Stimulated activated naive B cell treated with anti-CD40 and anti-IgM and Interleukin-4, amounts not matched to agents 10 μg/mL and 1 μg/mL and 100 μg/mL, for 72 hours (primary cell): ENCODE data around the gene GRHL3.
A peak's percentile ranks its signal among the peaks of the same experiment; 100 is the strongest.

Source experiments
- ATAC-seq, 2 donors: fragments of 150-1000 bp; cut with Tn5 transposase; replicated peaks; 2 replicates each; pipeline ENCODE4 v1.10.0; 2021; ENCODE audit warnings: moderate library complexity in 1 of 2
- DNase-seq: peaks from one replicate; pipeline ENCODE4 v3.0.0; 2021
- H3K27ac Mint-ChIP-seq: one replicate; pipeline ENCODE4 v1.8.0; 2022; ENCODE audit warnings: mild to moderate bottlenecking, mixed read lengths
- H3K27me3 Mint-ChIP-seq, 2 donors: one replicate each; pipeline ENCODE4 v1.8.0; 2022; ENCODE audit warnings: mixed read lengths in 2 of 2
- H3K36me3 Mint-ChIP-seq, 2 donors: one replicate each; pipeline ENCODE4 v1.8.0; 2022; ENCODE audit warnings: mixed read lengths in 2 of 2, mild to moderate bottlenecking in 1 of 2
- H3K4me1 Mint-ChIP-seq, 2 donors: one replicate each; pipeline ENCODE4 v1.8.0; 2022; ENCODE audit warnings: mixed read lengths in 2 of 2, mild to moderate bottlenecking in 1 of 2
- H3K4me3 Mint-ChIP-seq, 2 donors: one replicate each; pipeline ENCODE4 v1.8.0; 2022; ENCODE audit warnings: mild to moderate bottlenecking in 2 of 2, mixed read lengths in 2 of 2, moderate library complexity in 1 of 2
- H3K9me3 Mint-ChIP-seq, 2 donors: one replicate each; pipeline ENCODE4 v1.8.0; 2022; ENCODE audit warnings: mixed read lengths in 2 of 2, mild to moderate bottlenecking in 1 of 2

The GRHL3 gene

GRCh38 chr1:24298606-24299005, 20.6 kb upstream of the GRHL3 start:
- DNase-seq (no peak), ATAC-seq (no peak)
- no peaks in the 10 kb centered on the region for H3K9me3 Mint-ChIP-seq
- H3K4me1 Mint-ChIP-seq = no peaks in the 10 kb centered on the region
- peaks cover 7 to 55% of the 10 kb centered on the region in 2 donors for H3K27me3 Mint-ChIP-seq
- no peak overlapping the region for H3K4me3 Mint-ChIP-seq
- no peak overlapping the region for H3K27ac Mint-ChIP-seq
- no peaks in the 10 kb centered on the region for H3K36me3 Mint-ChIP-seq

DNA sequence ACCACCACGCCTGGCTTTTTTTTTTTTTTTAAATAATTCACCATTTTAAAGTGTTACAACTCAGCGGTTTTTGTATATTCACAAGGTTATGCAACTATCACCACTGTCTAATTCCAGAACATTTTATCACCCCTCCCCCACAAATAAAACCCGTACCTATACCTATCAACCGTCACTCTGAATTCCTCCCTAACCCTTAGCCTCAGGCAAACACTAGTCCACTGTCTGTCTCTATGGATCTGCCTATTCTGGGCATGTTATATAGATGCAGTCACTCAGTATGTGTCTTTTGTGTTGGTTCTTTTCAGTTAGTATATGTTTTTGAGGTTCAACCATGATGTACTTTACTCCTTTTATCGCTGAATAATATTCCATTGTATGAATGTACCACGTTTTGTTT, 19.3 kb upstream of the GRHL3 start:
- ATAC-seq (no peak), DNase-seq (no peak)
- H3K27me3 Mint-ChIP-seq = peaks cover 12 to 45% of the 10 kb centered on the region in 2 donors
- H3K4me1 Mint-ChIP-seq = no peaks in the 10 kb centered on the region
- H3K4me3 Mint-ChIP-seq = no peak overlapping the region
- no peaks in the 10 kb centered on the region for H3K9me3 Mint-ChIP-seq
- H3K36me3 Mint-ChIP-seq = no peaks in the 10 kb centered on the region
- H3K27ac Mint-ChIP-seq = no peak overlapping the region

DNA sequence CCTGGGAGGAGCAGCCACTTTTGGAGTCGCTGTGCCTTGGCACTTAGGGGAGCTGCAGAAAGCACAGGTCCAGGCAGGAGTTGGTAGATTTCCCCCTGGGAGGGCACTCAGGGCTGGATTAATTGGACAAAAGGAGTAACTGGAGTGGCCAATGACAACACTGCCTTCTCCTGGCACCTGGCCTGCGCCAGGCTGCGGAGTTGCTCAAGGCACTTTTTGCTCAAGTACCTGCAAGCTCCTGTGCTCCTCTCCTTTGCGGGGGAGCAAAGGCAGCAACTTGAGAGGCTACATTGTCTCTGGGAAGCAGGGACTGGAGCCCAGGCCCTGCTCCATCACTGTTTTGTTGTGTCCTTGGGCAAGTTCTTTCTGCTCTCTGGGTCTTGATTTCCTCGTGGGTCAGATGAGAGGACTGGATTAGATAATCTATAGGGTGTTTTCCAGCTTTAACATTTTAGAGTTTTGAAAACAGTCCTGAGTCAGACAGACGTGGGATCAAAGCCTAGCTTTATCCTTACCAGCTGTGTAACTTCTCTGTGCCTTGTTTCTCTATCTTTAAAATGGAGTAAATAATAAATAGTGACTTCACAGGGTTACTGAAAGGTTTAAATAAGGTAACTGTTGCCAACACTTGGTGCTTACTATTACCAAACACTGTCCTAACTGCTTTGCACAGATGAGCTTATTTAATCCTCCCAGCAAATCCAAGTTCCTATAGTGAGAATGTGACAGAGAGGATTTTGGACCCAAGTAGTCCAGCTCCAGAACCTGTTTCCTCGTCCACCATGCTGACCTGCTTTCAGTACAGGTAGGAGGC, 18.0 kb upstream of the GRHL3 start:
- no peaks in the 10 kb centered on the region for H3K9me3 Mint-ChIP-seq
- H3K27ac Mint-ChIP-seq = no peak overlapping the region
- peaks cover 20 to 43% of the 10 kb centered on the region in 2 donors for H3K27me3 Mint-ChIP-seq
- H3K36me3 Mint-ChIP-seq = no peaks in the 10 kb centered on the region
- no peaks in the 10 kb centered on the region for H3K4me1 Mint-ChIP-seq
- ATAC-seq (no peak), DNase-seq (no peak)
- H3K4me3 Mint-ChIP-seq = no peak overlapping the region

GRCh38 chr1:24301785-24302175, 17.4 kb upstream of the GRHL3 start:
- ATAC-seq = no peak
- H3K4me3 Mint-ChIP-seq = no peak overlapping the region
- no peaks in the 10 kb centered on the region for H3K36me3 Mint-ChIP-seq
- DNase-seq = no peak
- H3K27ac Mint-ChIP-seq = no peak overlapping the region
- no peaks in the 10 kb centered on the region for H3K4me1 Mint-ChIP-seq
- peaks cover 23 to 47% of the 10 kb centered on the region in 2 donors for H3K27me3 Mint-ChIP-seq
- H3K9me3 Mint-ChIP-seq = no peaks in the 10 kb centered on the region

- H3K36me3 Mint-ChIP-seq = no peaks in the 10 kb centered on the region
- H3K27ac Mint-ChIP-seq = no peak overlapping the region
- H3K4me3 Mint-ChIP-seq = no peak overlapping the region
- no peaks in the 10 kb centered on the region for H3K9me3 Mint-ChIP-seq
- DNase-seq = no peak
- no peak for ATAC-seq
- no peaks in the 10 kb centered on the region for H3K4me1 Mint-ChIP-seq
- peaks cover 27 to 52% of the 10 kb centered on the region in 2 donors for H3K27me3 Mint-ChIP-seq
Measured at GRCh38 chr1:24302209-24302611, 16.9 kb upstream of the GRHL3 start.

GRCh38 chr1:24303600-24303999, 15.6 kb upstream of the GRHL3 start:
- no peaks in the 10 kb centered on the region for H3K4me1 Mint-ChIP-seq
- no peak overlapping the region for H3K4me3 Mint-ChIP-seq
- H3K27me3 Mint-ChIP-seq = peaks cover 31 to 49% of the 10 kb centered on the region in 2 donors
- no peaks in the 10 kb centered on the region for H3K36me3 Mint-ChIP-seq
- no peaks in the 10 kb centered on the region for H3K9me3 Mint-ChIP-seq
- ATAC-seq = no peak
- no peak for DNase-seq
- H3K27ac Mint-ChIP-seq = no peak overlapping the region

GRCh38 chr1:24304763-24305162, 14.4 kb upstream of the GRHL3 start:
- H3K4me3 Mint-ChIP-seq = no peak overlapping the region
- H3K27me3 Mint-ChIP-seq = peaks cover 31 to 45% of the 10 kb centered on the region in 2 donors
- H3K27ac Mint-ChIP-seq = no peak overlapping the region
- H3K4me1 Mint-ChIP-seq = no peaks in the 10 kb centered on the region
- ATAC-seq (no peak), DNase-seq (no peak)
- no peaks in the 10 kb centered on the region for H3K9me3 Mint-ChIP-seq
- no peaks in the 10 kb centered on the region for H3K36me3 Mint-ChIP-seq

GRCh38 chr1:24308365-24309015, 10.7 kb upstream of the GRHL3 start:
- Mint-ChIP-seq H3K27ac (no peak overlapping the region), H3K27me3 (peaks cover 25 to 46% of the 10 kb centered on the region in 2 donors), H3K36me3 (no peaks in the 10 kb centered on the region), H3K4me3 (no peak overlapping the region), H3K4me1 (no peaks in the 10 kb centered on the region), H3K9me3 (no peaks in the 10 kb centered on the region)
- DNase-seq = no peak
- ATAC-seq = no peak

- Mint-ChIP-seq H3K9me3 (no peaks in the 10 kb centered on the region), H3K27me3 (peaks cover 24 to 46% of the 10 kb centered on the region in 2 donors), H3K4me1 (no peaks in the 10 kb centered on the region), H3K4me3 (no peak overlapping the region), H3K36me3 (no peaks in the 10 kb centered on the region), H3K27ac (no peak overlapping the region)
- no peak for ATAC-seq
- no peak for DNase-seq
Measured at GRCh38 chr1:24309762-24310485, 9.2 kb upstream of the GRHL3 start.

DNA sequence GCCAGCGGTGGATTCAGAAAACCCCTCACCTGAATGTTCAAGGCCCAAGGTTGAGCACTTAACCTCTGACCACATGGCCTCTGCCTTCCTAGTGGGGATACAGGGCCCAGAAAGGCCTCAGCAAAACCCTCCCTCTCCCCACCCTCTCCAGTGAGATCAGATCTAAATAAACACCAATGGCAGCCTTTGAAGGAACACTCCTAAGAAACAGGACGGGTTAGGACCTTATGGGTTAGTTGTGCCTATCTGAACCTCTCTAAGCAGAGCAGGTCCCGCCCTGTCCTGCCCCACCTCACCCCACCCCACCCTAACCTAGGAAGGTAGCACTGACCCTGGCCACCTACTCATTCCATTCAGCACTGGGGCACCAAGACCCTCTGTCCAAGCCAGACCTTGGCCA, 7.9 kb upstream of the GRHL3 start:
- DNase-seq = no peak
- no peak overlapping the region for H3K27ac Mint-ChIP-seq
- no peaks in the 10 kb centered on the region for H3K4me1 Mint-ChIP-seq
- no peak for ATAC-seq
- H3K4me3 Mint-ChIP-seq = no peak overlapping the region
- H3K36me3 Mint-ChIP-seq = no peaks in the 10 kb centered on the region
- H3K27me3 Mint-ChIP-seq = peaks cover 19 to 50% of the 10 kb centered on the region in 2 donors
- no peaks in the 10 kb centered on the region for H3K9me3 Mint-ChIP-seq

DNA sequence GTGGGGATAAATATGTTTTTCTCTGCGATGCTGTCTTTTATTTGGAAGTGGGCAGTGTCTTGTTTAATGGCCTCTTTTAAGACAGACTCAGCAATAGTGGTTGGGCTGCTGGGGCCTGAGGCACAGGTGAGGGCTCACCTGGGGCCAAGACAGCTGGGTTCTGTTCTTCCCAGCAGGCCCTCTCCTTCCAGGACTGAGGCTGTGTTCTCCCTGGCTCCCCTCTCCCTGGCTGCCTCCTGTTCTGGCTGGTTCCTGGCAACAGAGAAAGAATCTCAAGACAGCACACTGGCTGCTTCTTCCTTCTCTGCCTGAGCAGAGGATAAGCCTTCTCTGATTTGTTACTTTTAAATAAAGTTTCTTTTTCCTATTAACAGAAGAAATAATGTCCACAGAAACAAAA, 7.4 kb upstream of the GRHL3 start:
- DNase-seq (no peak), ATAC-seq (no peak)
- no peaks in the 10 kb centered on the region for H3K36me3 Mint-ChIP-seq
- peaks cover 0 to 4% of the 10 kb centered on the region in 2 donors for H3K4me1 Mint-ChIP-seq
- no peak overlapping the region for H3K27ac Mint-ChIP-seq
- H3K9me3 Mint-ChIP-seq = no peaks in the 10 kb centered on the region
- H3K4me3 Mint-ChIP-seq = no peak overlapping the region
- H3K27me3 Mint-ChIP-seq = peaks cover 21 to 51% of the 10 kb centered on the region in 2 donors

DNA sequence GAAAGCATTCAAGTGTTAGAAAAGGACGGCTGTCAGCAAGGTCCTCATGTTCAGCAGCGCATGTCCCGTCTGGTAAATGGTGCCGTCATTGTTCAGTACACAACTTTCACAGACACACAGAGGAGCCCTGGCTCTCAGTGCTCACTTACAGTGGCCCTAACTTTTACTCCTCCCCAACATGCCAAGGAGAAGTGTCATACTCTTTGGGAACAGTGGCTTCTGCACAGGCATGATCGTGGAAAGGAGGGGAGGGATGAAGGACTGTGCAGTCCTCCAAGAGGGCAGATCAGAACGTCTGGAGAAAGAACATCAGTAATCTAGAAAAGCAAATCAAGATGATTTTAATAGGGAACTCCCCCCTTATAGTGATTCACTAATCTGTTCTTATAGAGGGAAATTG, 3.8 kb upstream of the GRHL3 start:
- Mint-ChIP-seq H3K27ac (no peak overlapping the region), H3K9me3 (no peaks in the 10 kb centered on the region), H3K36me3 (no peaks in the 10 kb centered on the region), H3K4me1 (peaks cover 14 to 30% of the 10 kb centered on the region in 2 donors), H3K4me3 (no peak overlapping the region), H3K27me3 (peaks cover 46 to 63% of the 10 kb centered on the region in 2 donors)
- no peak for DNase-seq
- ATAC-seq = no peak

DNA sequence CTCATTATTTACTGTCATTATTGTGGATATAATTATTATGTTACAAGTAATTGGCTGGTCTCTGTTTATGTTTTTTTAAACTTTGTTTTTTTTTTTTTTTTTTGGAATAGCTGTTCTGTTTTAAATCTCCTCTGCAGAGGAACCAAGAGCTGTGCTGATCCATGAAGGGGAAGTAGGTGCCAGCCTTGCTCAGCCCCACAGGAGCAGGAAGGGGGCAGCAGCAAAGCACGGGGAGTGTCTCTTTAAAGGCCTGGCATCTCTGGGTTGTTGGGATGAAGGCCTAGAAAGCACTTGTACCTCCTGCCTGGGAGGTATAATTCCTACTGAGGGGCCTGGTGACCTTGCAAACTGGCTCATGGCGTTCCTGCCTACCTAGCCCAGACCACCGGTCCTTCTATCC, 2.5 kb upstream of the GRHL3 start:
- Mint-ChIP-seq H3K9me3 (no peaks in the 10 kb centered on the region), H3K4me1 (peaks cover 18 to 40% of the 10 kb centered on the region in 2 donors), H3K4me3 (no peak overlapping the region), H3K36me3 (no peaks in the 10 kb centered on the region), H3K27ac (no peak overlapping the region), H3K27me3 (peaks cover 55 to 70% of the 10 kb centered on the region in 2 donors)
- ATAC-seq (peak in 1 of 2 donors; percentile 44), DNase-seq (no peak)

DNA sequence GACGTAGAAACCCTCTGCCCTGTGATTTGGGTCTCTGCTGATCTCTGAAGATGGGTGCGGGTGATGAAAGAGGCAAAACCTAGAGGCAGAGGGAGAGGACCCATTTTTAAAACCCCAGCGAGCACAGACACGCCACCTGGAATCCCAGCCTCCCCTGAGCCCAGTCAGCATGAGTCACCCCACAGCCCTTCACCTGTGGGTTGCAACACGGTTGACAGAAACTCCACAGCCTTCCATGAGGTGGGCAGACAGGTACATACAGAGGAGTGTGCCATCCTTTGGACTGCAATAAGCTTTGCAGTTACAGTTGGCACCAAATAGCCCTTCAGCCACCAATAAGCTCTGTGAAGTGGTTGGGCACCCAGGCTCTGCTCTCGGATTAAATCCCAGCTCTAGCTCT, 2.1 kb upstream of the GRHL3 start:
- peaks cover 56 to 71% of the 10 kb centered on the region in 2 donors for H3K27me3 Mint-ChIP-seq
- H3K9me3 Mint-ChIP-seq = no peaks in the 10 kb centered on the region
- DNase-seq = no peak
- ATAC-seq = no peak
- no peak overlapping the region for H3K27ac Mint-ChIP-seq
- no peak overlapping the region for H3K4me3 Mint-ChIP-seq
- H3K36me3 Mint-ChIP-seq = no peaks in the 10 kb centered on the region
- peaks cover 18 to 44% of the 10 kb centered on the region in 2 donors for H3K4me1 Mint-ChIP-seq
